ENCODE data around the gene DVL2.

DNA sequence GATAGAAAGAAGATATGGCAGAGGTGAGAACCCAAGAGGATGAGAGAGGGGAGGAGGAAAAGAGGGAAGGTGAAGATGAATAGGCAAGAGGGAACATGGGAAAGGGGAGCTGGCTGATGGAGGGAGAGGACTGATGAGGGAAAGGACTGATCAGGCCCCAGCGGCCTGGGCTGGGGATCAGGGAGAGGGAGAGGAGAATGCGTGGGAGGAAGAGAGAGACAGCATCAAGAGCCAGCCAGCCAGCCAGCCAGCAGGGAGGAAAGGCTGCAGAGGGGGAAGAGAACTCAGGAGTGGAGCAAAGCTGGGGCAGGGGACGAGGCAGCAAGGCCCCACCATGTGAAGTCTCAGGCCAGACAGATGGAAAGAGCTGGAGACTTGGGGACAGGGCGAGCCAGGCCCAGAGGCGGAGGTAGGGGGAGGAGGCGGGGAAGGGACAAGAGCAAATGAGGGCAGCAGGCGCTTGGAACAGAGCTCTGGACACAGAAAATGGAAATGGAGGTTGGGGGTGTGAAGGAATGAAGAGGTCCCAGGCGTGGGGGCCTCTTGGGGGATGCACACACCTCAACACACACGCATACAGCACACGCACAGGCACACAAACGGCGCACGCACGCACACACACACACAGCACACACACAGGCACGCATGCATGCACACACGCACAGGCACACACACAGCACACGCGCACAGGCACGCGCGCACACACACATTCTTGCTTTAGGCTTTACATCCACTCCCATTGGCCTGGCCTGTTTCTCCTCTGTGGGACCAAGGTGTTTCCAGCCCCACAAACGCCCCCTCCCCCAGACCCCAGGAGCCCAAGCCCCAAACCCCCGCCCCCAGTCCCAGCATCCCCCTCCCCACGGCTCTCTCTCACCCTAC lies 27.0 kb downstream of the DVL2 start:
- TF ChIP-seq, protein P1, sequence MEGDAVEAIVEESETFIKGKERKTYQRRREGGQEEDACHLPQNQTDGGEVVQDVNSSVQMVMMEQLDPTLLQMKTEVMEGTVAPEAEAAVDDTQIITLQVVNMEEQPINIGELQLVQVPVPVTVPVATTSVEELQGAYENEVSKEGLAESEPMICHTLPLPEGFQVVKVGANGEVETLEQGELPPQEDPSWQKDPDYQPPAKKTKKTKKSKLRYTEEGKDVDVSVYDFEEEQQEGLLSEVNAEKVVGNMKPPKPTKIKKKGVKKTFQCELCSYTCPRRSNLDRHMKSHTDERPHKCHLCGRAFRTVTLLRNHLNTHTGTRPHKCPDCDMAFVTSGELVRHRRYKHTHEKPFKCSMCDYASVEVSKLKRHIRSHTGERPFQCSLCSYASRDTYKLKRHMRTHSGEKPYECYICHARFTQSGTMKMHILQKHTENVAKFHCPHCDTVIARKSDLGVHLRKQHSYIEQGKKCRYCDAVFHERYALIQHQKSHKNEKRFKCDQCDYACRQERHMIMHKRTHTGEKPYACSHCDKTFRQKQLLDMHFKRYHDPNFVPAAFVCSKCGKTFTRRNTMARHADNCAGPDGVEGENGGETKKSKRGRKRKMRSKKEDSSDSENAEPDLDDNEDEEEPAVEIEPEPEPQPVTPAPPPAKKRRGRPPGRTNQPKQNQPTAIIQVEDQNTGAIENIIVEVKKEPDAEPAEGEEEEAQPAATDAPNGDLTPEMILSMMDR (IDR thresholded peaks at IDR 0.05): no peak
- TF ChIP-seq POLR2A (IDR thresholded peaks at IDR 0.05): no peak
- TF ChIP-seq POLR2AphosphoS5 (IDR thresholded peaks at IDR 0.05): no peak

All from stomach (tissue), 4 donors.